Prostate gland (tissue), 2 donors: Measurements from ENCODE around the gene POU6F1.

Experiments
- POLR2A ChIP-seq: fragments of 450-650 bp; IDR thresholded peaks from one replicate; pipeline ENCODE4 v1.6.1; 2016; ENCODE audit warnings: antibody characterized with exemption, mild to moderate bottlenecking
- POLR2AphosphoS5 ChIP-seq: sonication (generic); formaldehyde crosslinking; IDR thresholded peaks from one replicate; pipeline ENCODE4 v1.6.1; 2017; ENCODE audit warnings: antibody characterized with exemption
- TF ChIP-seq, protein P1 (sequence below), 4 experiments: fragments of 200-600 bp in 2 of 4; fragments of 450-650 bp in 2 of 4; sonication (generic) in 2 of 4; IDR thresholded peaks; 1 replicate in 3 of 4; 2 replicates in 1 of 4; pipeline ENCODE4 v1.5.1; 2016 to 2019; ENCODE audit warnings: antibody characterized with exemption in 4 of 4, mild to moderate bottlenecking in 2 of 4, moderate library complexity in 2 of 4

- TF ChIP-seq, protein P1, sequence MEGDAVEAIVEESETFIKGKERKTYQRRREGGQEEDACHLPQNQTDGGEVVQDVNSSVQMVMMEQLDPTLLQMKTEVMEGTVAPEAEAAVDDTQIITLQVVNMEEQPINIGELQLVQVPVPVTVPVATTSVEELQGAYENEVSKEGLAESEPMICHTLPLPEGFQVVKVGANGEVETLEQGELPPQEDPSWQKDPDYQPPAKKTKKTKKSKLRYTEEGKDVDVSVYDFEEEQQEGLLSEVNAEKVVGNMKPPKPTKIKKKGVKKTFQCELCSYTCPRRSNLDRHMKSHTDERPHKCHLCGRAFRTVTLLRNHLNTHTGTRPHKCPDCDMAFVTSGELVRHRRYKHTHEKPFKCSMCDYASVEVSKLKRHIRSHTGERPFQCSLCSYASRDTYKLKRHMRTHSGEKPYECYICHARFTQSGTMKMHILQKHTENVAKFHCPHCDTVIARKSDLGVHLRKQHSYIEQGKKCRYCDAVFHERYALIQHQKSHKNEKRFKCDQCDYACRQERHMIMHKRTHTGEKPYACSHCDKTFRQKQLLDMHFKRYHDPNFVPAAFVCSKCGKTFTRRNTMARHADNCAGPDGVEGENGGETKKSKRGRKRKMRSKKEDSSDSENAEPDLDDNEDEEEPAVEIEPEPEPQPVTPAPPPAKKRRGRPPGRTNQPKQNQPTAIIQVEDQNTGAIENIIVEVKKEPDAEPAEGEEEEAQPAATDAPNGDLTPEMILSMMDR (IDR thresholded peaks at IDR 0.05) = no peak
- TF ChIP-seq POLR2AphosphoS5 (no peak), POLR2A (no peak)
These were observed 17.1 kb downstream of the POU6F1 start for GRCh38 chr12:51200806-51201205.
